ENCODE results near the gene RAD51B.
A peak's percentile ranks its signal among the peaks of the same experiment; 100 is the strongest.

The RAD51B gene

GRCh38 chr14:68735856-68736255 lies 916.3 kb downstream of the RAD51B start:
- Histone ChIP-seq H3K27ac (ENCODE audit: low read depth, low read length) (no peak overlapping the region), H3K4ac (ENCODE audit: low read depth, low read length) (no peak overlapping the region), H3K79me1 (ENCODE audit: low read length) (no peaks in the 10 kb centered on the region), H3K79me2 (ENCODE audit: control insufficient read depth, insufficient read depth, low read length) (no peaks in the 10 kb centered on the region), H3K36me3 (ENCODE audit: control insufficient read depth, insufficient read depth, low read length) (no peaks in the 10 kb centered on the region), H3K56ac (ENCODE audit: low read length) (no peak overlapping the region), H3K9ac (ENCODE audit: low read length) (no peak overlapping the region), H2BK5ac (ENCODE audit: low read length) (no peak overlapping the region), H2AK5ac (ENCODE audit: low read length) (no peak overlapping the region), H3K4me1 (ENCODE audit: control insufficient read depth, low read depth, low read length) (peaks cover 8% of the 10 kb centered on the region), H3K23ac (ENCODE audit: low read length) (no peak overlapping the region), H3K4me3 (ENCODE audit: low read length) (no peak overlapping the region), H3K27me3 (ENCODE audit: insufficient read depth, low read length, poor library complexity) (no peaks in the 10 kb centered on the region), H2BK120ac (ENCODE audit: low read depth, low read length) (no peak overlapping the region), H4K5ac (ENCODE audit: low read length) (no peak overlapping the region), H3K18ac (ENCODE audit: low read length) (no peak overlapping the region), H4K8ac (ENCODE audit: low read depth, low read length) (no peak overlapping the region), H2BK15ac (replicated peaks; ENCODE audit: low read depth) (no peak overlapping the region), H3K4me2 (ENCODE audit: low read length) (no peak overlapping the region)
- no CpG with 5 or more reads among the region's 4 CpGs for WGBS (ENCODE audit: extremely low coverage, insufficient coverage, low lambda C conversion rate)
- DNase-seq, result no peak

GRCh38 chr14:68736471-68736871 lies 916.9 kb downstream of the RAD51B start:
- H3K4me3 ChIP-seq (ENCODE audit: low read length), result no peak overlapping the region
- H4K8ac ChIP-seq (ENCODE audit: low read depth, low read length), result no peak overlapping the region
- H3K4me1 ChIP-seq (ENCODE audit: control insufficient read depth, low read depth, low read length), result peaks cover 4% of the 10 kb centered on the region
- no peaks in the 10 kb centered on the region for H3K79me1 ChIP-seq (ENCODE audit: low read length)
- peak; percentile 50 for DNase-seq
- H3K4ac ChIP-seq (ENCODE audit: low read depth, low read length), result no peak overlapping the region
- no peak overlapping the region for H2BK5ac ChIP-seq (ENCODE audit: low read length)
- H2BK120ac ChIP-seq (ENCODE audit: low read depth, low read length), result no peak overlapping the region
- H3K23ac ChIP-seq (ENCODE audit: low read length), result no peak overlapping the region
- H3K27ac ChIP-seq (ENCODE audit: low read depth, low read length), result no peak overlapping the region
- H3K18ac ChIP-seq (ENCODE audit: low read length), result no peak overlapping the region
- no peak overlapping the region for H4K5ac ChIP-seq (ENCODE audit: low read length)
- H2BK15ac ChIP-seq (replicated peaks; ENCODE audit: low read depth), result no peak overlapping the region
- H3K9ac ChIP-seq (ENCODE audit: low read length), result no peak overlapping the region
- no peak overlapping the region for H3K4me2 ChIP-seq (ENCODE audit: low read length)
- WGBS (ENCODE audit: extremely low coverage, insufficient coverage, low lambda C conversion rate), result no CpG with 5 or more reads among the region's 7 CpGs
- peak overlapping the region; percentile 67 for H3K56ac ChIP-seq (ENCODE audit: low read length)
- H3K27me3 ChIP-seq (ENCODE audit: insufficient read depth, low read length, poor library complexity), result no peaks in the 10 kb centered on the region
- no peaks in the 10 kb centered on the region for H3K79me2 ChIP-seq (ENCODE audit: control insufficient read depth, insufficient read depth, low read length)
- H3K36me3 ChIP-seq (ENCODE audit: control insufficient read depth, insufficient read depth, low read length), result no peaks in the 10 kb centered on the region
- H2AK5ac ChIP-seq (ENCODE audit: low read length), result no peak overlapping the region

GRCh38 chr14:68737086-68737485 lies 917.5 kb downstream of the RAD51B start:
- H3K18ac ChIP-seq (ENCODE audit: low read length), result no peak overlapping the region
- no peak overlapping the region for H3K23ac ChIP-seq (ENCODE audit: low read length)
- H3K9ac ChIP-seq (ENCODE audit: low read length), result no peak overlapping the region
- H3K79me1 ChIP-seq (ENCODE audit: low read length), result no peaks in the 10 kb centered on the region
- H4K5ac ChIP-seq (ENCODE audit: low read length), result no peak overlapping the region
- no CpG with 5 or more reads among the region's 1 CpG for WGBS (ENCODE audit: extremely low coverage, insufficient coverage, low lambda C conversion rate)
- no peak overlapping the region for H2AK5ac ChIP-seq (ENCODE audit: low read length)
- no peak overlapping the region for H2BK5ac ChIP-seq (ENCODE audit: low read length)
- H3K27ac ChIP-seq (ENCODE audit: low read depth, low read length), result no peak overlapping the region
- no peaks in the 10 kb centered on the region for H3K27me3 ChIP-seq (ENCODE audit: insufficient read depth, low read length, poor library complexity)
- H4K8ac ChIP-seq (ENCODE audit: low read depth, low read length), result no peak overlapping the region
- no peak overlapping the region for H3K4me2 ChIP-seq (ENCODE audit: low read length)
- H3K79me2 ChIP-seq (ENCODE audit: control insufficient read depth, insufficient read depth, low read length), result no peaks in the 10 kb centered on the region
- no peaks in the 10 kb centered on the region for H3K36me3 ChIP-seq (ENCODE audit: control insufficient read depth, insufficient read depth, low read length)
- no peak overlapping the region for H3K4me3 ChIP-seq (ENCODE audit: low read length)
- DNase-seq, result no peak
- H2BK120ac ChIP-seq (ENCODE audit: low read depth, low read length), result no peak overlapping the region
- H2BK15ac ChIP-seq (replicated peaks; ENCODE audit: low read depth), result no peak overlapping the region
- no peak overlapping the region for H3K56ac ChIP-seq (ENCODE audit: low read length)
- no peak overlapping the region for H3K4ac ChIP-seq (ENCODE audit: low read depth, low read length)
- H3K4me1 ChIP-seq (ENCODE audit: control insufficient read depth, low read depth, low read length), result peaks cover 4% of the 10 kb centered on the region

- Histone ChIP-seq H3K79me2 (ENCODE audit: control insufficient read depth, insufficient read depth, low read length) (no peaks in the 10 kb centered on the region), H4K8ac (ENCODE audit: low read depth, low read length) (no peak overlapping the region), H3K23ac (ENCODE audit: low read length) (no peak overlapping the region), H3K79me1 (ENCODE audit: low read length) (no peaks in the 10 kb centered on the region), H4K5ac (ENCODE audit: low read length) (no peak overlapping the region), H3K9ac (ENCODE audit: low read length) (no peak overlapping the region), H3K36me3 (ENCODE audit: control insufficient read depth, insufficient read depth, low read length) (no peaks in the 10 kb centered on the region), H3K27me3 (ENCODE audit: insufficient read depth, low read length, poor library complexity) (no peaks in the 10 kb centered on the region), H2BK5ac (ENCODE audit: low read length) (no peak overlapping the region), H2AK5ac (ENCODE audit: low read length) (peak overlapping the region; percentile 18), H3K18ac (ENCODE audit: low read length) (no peak overlapping the region), H3K27ac (ENCODE audit: low read depth, low read length) (no peak overlapping the region), H3K56ac (ENCODE audit: low read length) (no peak overlapping the region), H3K4me3 (ENCODE audit: low read length) (no peak overlapping the region), H2BK15ac (replicated peaks; ENCODE audit: low read depth) (no peak overlapping the region), H3K4ac (ENCODE audit: low read depth, low read length) (no peak overlapping the region), H3K4me1 (ENCODE audit: control insufficient read depth, low read depth, low read length) (peaks cover 4% of the 10 kb centered on the region), H2BK120ac (ENCODE audit: low read depth, low read length) (no peak overlapping the region), H3K4me2 (ENCODE audit: low read length) (no peak overlapping the region)
- WGBS (ENCODE audit: extremely low coverage, insufficient coverage, low lambda C conversion rate), result no CpG with 5 or more reads among the region's 4 CpGs
- no peak for DNase-seq
Observed at GRCh38 chr14:68738559-68738958, 919.0 kb downstream of the RAD51B start.

- Histone ChIP-seq H3K79me1 (ENCODE audit: low read length) (no peaks in the 10 kb centered on the region), H3K9ac (ENCODE audit: low read length) (no peak overlapping the region), H3K27ac (ENCODE audit: low read depth, low read length) (no peak overlapping the region), H3K23ac (ENCODE audit: low read length) (no peak overlapping the region), H3K56ac (ENCODE audit: low read length) (no peak overlapping the region), H2BK15ac (replicated peaks; ENCODE audit: low read depth) (no peak overlapping the region), H3K4me3 (ENCODE audit: low read length) (no peak overlapping the region), H2BK5ac (ENCODE audit: low read length) (no peak overlapping the region), H3K4ac (ENCODE audit: low read depth, low read length) (no peak overlapping the region), H2BK120ac (ENCODE audit: low read depth, low read length) (no peak overlapping the region), H3K4me1 (ENCODE audit: control insufficient read depth, low read depth, low read length) (peaks cover 4% of the 10 kb centered on the region), H3K27me3 (ENCODE audit: insufficient read depth, low read length, poor library complexity) (no peaks in the 10 kb centered on the region), H3K36me3 (ENCODE audit: control insufficient read depth, insufficient read depth, low read length) (no peaks in the 10 kb centered on the region), H4K5ac (ENCODE audit: low read length) (no peak overlapping the region), H3K79me2 (ENCODE audit: control insufficient read depth, insufficient read depth, low read length) (no peaks in the 10 kb centered on the region), H2AK5ac (ENCODE audit: low read length) (no peak overlapping the region), H3K4me2 (ENCODE audit: low read length) (no peak overlapping the region), H4K8ac (ENCODE audit: low read depth, low read length) (no peak overlapping the region), H3K18ac (ENCODE audit: low read length) (no peak overlapping the region)
- WGBS (ENCODE audit: extremely low coverage, insufficient coverage, low lambda C conversion rate), result no CpG with 5 or more reads among the region's 7 CpGs
- no peak for DNase-seq
Observed at GRCh38 chr14:68739701-68740100, 920.1 kb downstream of the RAD51B start.

- H3K79me1 ChIP-seq (ENCODE audit: low read length), result no peaks in the 10 kb centered on the region
- no CpG with 5 or more reads among the region's 4 CpGs for WGBS (ENCODE audit: extremely low coverage, insufficient coverage, low lambda C conversion rate)
- no peak overlapping the region for H3K27ac ChIP-seq (ENCODE audit: low read depth, low read length)
- H4K8ac ChIP-seq (ENCODE audit: low read depth, low read length), result no peak overlapping the region
- no peak overlapping the region for H2BK5ac ChIP-seq (ENCODE audit: low read length)
- H3K56ac ChIP-seq (ENCODE audit: low read length), result no peak overlapping the region
- H3K18ac ChIP-seq (ENCODE audit: low read length), result no peak overlapping the region
- no peak overlapping the region for H2BK15ac ChIP-seq (replicated peaks; ENCODE audit: low read depth)
- no peak overlapping the region for H2AK5ac ChIP-seq (ENCODE audit: low read length)
- H3K9ac ChIP-seq (ENCODE audit: low read length), result no peak overlapping the region
- no peak overlapping the region for H3K4ac ChIP-seq (ENCODE audit: low read depth, low read length)
- no peak for DNase-seq
- peaks cover 4% of the 10 kb centered on the region for H3K4me1 ChIP-seq (ENCODE audit: control insufficient read depth, low read depth, low read length)
- H3K36me3 ChIP-seq (ENCODE audit: control insufficient read depth, insufficient read depth, low read length), result no peaks in the 10 kb centered on the region
- H3K27me3 ChIP-seq (ENCODE audit: insufficient read depth, low read length, poor library complexity), result no peaks in the 10 kb centered on the region
- no peaks in the 10 kb centered on the region for H3K79me2 ChIP-seq (ENCODE audit: control insufficient read depth, insufficient read depth, low read length)
- H3K4me2 ChIP-seq (ENCODE audit: low read length), result no peak overlapping the region
- no peak overlapping the region for H4K5ac ChIP-seq (ENCODE audit: low read length)
- no peak overlapping the region for H3K23ac ChIP-seq (ENCODE audit: low read length)
- H2BK120ac ChIP-seq (ENCODE audit: low read depth, low read length), result no peak overlapping the region
- no peak overlapping the region for H3K4me3 ChIP-seq (ENCODE audit: low read length)
Observed at GRCh38 chr14:68740788-68741476, 921.4 kb downstream of the RAD51B start.
